ENCODE measurements around the gene SDR9C7. TPM values are rescaled to one million over a fixed set of nuclear protein-coding genes. Genes with fewer than 3 reads are reported as not detected.
A peak's percentile ranks its signal among the peaks of the same experiment; 100 is the strongest.
"Not testable (repeated sequence)": the region's sequence is repeated elsewhere in the genome, so short reads cannot be mapped to it uniquely, and the experiment has no call there.

Gene SDR9C7
- total RNA-seq, 4 donors from 2014 or later = not detected

DNA sequence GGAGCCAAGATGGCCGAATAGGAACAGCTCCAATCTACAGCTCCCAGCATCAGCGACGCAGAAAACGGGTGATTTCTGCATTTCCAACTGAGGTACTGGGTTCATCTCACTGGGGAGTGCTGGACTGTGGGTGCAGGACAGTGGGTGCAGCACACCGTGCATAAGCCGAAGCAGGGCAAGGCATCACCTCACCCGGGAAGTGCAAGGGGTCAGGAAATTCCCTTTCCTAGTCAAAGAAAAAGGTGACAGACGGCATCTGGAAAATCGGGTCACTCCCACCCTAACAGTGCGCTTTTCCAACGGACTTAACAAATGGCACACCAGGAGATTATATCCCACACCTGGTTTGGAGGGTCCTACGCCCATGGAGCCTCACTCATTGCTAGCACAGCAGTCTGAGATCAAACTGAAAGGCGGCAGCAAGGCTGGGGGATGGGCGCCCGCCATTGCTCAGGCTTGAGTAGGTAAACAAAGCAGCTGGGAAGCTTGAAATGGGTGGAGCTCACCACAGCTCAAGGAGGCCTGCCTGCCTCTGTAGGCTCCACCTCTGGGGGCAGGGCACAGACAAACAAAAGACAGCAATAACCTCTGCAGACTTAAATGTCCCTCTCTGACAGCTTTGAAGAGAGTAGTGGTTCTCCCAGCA, 31.9 kb upstream of the SDR9C7 start:
- not testable (repeated sequence) for ATAC-seq (ENCODE audit: low FRiP score); DNase-seq (ENCODE audit: low spot score)

DNA sequence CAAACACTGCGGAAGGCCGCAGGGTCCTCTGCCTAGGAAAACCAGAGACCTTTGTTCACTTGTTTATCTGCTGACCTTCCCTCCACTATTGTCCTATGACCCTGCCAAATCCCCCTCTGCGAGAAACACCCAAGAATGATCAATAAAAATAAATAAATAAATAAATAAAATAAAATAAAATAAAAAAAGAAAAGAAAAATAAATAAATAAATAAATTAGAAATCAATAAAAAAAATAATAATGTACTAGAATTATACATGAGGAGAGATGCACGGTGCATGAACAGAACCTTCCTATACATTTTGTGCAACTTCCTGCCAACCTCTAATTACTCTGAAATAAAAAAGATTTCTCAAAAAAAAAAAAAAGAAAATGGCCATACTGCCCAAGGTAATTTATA, 30.9 kb upstream of the SDR9C7 start:
- ATAC-seq (ENCODE audit: low FRiP score); DNase-seq (ENCODE audit: low spot score): not testable (repeated sequence)

DNA sequence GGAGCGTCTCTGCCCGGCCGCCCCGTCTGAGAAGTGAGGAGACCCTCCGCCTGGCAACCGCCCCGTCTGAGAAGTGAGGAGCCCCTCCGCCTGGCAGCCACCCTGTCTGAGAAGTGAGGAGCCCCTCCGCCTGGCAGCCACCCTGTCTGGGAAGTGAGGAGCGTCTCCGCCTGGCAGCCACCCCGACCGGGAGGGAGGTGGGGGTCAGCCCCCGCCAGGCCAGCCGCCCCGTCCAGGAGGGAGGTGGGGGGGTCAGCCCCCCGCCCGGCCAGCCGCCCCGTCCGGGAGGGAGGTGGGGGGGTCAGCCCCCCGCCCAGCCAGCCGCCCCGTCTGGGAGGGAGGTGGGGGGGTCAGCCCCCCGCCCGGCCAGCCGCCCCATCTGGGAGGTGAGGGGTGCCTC, 29.3 kb upstream of the SDR9C7 start:
- not testable (repeated sequence) for DNase-seq (ENCODE audit: low spot score); ATAC-seq (ENCODE audit: low FRiP score)

DNA sequence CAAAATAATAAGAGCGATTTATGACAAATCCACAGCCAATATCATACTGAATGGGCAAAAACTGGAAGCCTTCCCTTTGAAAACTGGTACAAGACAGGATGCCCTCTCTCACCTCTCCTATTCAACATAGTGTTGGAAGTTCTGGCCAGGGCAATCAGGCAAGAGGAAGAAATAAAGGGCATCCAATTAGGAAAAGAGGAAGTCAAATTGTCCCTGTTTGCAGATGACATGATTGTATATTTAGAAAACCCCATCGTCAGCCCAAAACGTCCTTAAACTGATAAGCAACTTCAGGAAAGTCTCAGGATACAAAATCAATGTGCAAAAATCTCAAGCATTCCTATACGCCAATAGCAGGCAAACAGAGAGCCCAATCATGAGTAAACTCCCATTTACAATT, 28.0 kb upstream of the SDR9C7 start:
- ATAC-seq (ENCODE audit: low FRiP score); DNase-seq (ENCODE audit: low spot score): not testable (repeated sequence)

DNA sequence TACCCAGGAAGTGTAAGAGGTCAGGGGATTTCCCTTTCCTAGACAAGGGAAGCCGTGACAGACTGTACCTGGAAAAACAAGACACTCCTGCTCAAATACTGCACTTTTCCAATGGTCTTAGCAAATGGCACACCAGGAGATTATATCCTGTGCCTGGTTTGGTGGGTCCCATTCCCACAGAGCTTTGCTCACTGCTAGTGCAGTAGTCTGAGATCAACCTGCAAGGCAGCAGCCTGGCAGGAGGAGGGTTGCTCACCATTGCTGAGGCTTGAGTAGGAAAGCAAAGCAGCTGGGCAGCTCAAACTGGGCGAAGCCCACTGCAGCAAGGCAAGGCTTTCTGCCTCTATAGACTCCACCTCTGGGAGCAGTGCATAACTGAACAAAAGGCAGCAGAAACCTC, 24.2 kb upstream of the SDR9C7 start:
- TF ChIP-seq, protein P1, sequence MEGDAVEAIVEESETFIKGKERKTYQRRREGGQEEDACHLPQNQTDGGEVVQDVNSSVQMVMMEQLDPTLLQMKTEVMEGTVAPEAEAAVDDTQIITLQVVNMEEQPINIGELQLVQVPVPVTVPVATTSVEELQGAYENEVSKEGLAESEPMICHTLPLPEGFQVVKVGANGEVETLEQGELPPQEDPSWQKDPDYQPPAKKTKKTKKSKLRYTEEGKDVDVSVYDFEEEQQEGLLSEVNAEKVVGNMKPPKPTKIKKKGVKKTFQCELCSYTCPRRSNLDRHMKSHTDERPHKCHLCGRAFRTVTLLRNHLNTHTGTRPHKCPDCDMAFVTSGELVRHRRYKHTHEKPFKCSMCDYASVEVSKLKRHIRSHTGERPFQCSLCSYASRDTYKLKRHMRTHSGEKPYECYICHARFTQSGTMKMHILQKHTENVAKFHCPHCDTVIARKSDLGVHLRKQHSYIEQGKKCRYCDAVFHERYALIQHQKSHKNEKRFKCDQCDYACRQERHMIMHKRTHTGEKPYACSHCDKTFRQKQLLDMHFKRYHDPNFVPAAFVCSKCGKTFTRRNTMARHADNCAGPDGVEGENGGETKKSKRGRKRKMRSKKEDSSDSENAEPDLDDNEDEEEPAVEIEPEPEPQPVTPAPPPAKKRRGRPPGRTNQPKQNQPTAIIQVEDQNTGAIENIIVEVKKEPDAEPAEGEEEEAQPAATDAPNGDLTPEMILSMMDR (IDR thresholded peaks at IDR 0.05) = no peak
- DNase-seq (ENCODE audit: low spot score) (no peak), ATAC-seq (ENCODE audit: low FRiP score) (no peak)

DNA sequence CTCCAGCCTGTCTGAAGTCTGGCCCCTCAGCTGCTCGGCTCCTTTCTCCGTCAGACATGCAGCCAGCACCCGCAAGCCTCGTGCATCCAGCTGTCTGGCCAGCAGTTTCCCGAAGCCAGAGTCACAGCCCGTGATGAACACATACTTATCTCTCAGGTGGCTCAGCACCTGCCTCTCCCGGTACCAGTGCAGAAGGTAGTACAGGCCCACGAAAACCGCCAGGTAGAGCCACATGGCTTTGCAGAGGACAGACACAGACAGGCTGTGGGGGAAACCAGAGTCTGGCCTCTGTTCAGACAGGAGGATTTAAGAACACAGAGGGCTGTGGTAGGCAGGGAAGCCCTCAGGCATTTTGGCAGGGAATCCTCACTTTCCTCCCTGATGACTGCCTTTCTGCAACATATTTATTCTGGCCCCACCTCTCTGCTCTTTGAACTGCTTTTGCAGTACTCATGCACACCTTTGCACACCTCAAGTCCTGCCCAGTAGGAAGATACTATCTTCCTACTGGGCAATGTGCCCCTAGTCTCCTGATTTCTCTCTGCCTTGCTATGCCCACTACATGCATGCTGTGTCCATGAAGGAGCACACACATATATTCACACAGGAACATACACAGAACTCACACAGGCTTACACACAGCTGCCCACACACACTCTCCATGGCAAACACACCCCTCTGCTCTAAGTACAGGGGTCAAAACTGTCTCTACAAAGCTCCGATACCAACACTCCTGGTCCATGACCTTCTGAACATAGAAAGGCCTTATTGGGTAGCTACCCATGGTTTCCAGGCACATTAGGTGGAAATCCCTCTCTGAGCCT, 23.2 kb upstream of the SDR9C7 start, which contains the start of gene RDH16:
RDH16 (minus strand) TSS at position 380 of the 824 bp plus-strand sequence; CDS start at position 234, 146 bp downstream.
- ATAC-seq (ENCODE audit: low FRiP score) (no peak), DNase-seq (ENCODE audit: low spot score) (no peak)
- TF ChIP-seq, protein P1 (IDR thresholded peaks at IDR 0.05) = no peak

DNA sequence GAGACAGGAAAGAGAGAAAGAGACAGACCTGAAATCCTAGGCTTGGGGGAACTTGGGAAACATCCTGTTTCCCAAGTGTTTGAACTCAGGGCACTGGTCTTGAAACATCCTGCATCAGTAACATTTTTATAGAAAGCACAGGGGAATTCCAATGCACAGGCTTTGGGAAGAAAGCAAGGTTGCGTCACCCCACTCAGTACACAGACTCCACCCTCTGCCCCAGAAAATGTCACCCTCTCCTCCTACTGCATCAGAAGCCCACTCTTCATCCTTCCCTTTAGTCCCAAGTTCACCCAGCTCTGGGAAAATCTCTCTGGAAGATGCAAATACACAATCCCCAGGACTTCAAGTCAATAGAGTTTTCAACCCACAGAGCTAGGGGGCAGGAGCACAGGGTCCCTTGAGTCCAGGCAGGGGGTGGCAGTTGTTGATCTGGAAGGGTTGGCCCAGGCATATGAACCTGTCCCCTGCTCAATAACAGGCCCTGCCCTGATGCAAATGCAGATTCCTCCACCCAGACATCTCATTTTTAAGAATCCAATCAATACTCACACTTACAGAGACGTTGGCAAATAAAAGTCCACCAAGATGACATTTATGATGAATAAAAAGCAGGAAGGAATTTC, 21.5 kb upstream of the SDR9C7 start:
- ATAC-seq (ENCODE audit: low FRiP score) (peak; percentile 28), DNase-seq (ENCODE audit: low spot score) (no peak)
- TF ChIP-seq, protein P1 (IDR thresholded peaks at IDR 0.05) = no peak

DNA sequence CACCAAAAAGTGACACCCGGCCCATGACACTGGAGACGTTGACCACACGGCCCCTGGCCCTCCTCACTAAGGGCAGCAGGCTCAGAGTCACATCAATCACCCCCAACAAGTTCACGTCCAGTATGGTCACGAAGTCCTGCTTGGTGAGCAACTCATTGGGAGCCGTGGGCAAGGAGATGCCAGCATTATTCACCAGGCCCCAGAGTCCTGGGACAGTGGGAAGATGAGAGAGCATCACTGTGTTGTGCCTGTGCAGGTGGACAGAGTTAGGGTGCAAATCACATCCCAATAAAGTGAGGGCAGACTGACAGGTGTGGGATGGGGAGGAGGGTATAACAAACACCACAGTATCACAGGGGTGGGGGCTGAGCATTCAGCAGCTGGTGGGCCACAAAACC, 20.7 kb upstream of the SDR9C7 start:
- no peak for DNase-seq (ENCODE audit: low spot score)
- ATAC-seq (ENCODE audit: low FRiP score) = no peak
- TF ChIP-seq, protein P1 (IDR thresholded peaks at IDR 0.05) = no peak
